HG02571 (cell line): Measurements from ENCODE around the gene MRPL24.
A peak's percentile ranks its signal among the peaks of the same experiment; 100 is the strongest.
"Not testable (repeated sequence)": the region's sequence is repeated elsewhere in the genome, so short reads cannot be mapped to it uniquely, and the experiment has no call there.

Source experiments
- ATAC-seq: cut with Tn5 transposase; IDR thresholded peaks from one replicate; pipeline ENCODE4 v1.9.1; 2021; ENCODE audit warnings: mild to moderate bottlenecking, moderate library complexity; ENCODE audit not compliant: unreplicated experiment

MRPL24 gene

DNA sequence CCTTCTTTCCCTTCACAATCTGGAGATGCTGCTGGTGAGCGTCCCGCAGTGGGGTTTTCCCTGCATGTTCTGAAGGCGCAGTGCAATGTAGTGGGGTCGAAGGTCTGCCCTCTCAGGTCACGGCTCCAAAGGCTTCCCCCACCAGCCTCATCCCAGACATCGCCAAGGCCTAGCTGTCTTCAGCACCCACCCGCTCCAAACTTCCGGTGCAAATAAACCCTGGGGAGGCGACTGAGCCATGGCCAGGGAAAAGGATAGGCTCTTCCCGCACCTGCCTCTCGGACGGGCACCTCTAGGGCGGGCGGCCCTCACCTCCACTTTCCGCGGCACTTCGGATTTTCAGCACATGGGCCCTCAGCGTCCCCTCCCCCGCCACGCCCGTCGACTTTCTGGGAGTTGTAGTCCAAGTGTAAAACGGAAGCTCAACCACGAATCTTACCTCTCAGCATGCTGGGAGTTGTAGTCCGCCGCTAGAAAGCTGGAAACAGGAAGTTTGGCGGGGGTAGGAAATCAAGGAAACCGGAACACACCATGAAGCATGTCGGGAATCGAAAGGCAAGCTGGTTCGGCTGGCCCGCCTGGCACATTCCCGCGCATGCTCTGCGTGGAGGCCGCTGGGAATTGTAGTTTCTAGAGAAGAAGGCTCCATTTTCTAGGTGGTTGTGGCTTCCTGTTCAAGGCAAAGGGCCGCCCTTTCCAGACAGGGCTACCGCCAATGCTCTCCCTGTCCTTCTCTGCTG is at the start of gene MRPL24:
Gene MRPL24, minus strand, starts transcription at position 348 of the 740 bp plus-strand sequence. CDS start 2,384 bp downstream, outside the sequence.
- peak; percentile 84 for ATAC-seq

DNA sequence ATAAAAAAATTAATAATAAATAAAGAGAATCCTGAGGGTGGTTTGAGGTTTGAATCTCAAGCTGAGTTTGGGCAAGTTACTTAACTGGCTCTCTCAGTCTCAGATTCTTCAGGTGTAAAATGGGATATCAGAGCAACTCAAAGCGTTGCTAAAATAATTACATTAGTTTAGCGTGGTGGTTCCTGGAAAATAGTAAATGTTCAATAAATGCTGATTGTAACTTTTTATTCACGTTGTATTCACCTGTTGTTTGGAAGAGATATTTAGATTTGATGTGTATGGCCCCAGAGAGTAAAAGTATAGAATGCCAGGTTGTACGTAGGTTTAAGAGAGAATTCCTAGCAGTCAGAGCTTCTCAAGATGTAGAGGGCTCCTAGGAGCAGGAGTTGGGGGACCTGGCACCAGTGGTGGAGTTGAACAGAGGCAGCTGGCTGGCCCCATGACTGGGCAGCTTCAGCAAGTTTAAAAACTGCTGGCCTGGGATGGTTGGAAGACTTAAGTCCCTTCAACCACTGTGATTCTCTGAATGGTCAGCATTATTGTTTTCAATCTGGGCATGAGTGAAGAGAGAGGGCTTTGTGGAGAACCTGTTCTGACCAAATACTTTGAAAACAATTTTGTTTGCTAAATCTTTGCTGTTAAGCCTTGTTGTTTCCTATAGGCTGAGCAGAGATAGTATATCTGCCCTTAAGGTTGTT is 48.9 kb upstream of the MRPL24 start:
- ATAC-seq = no peak

DNA sequence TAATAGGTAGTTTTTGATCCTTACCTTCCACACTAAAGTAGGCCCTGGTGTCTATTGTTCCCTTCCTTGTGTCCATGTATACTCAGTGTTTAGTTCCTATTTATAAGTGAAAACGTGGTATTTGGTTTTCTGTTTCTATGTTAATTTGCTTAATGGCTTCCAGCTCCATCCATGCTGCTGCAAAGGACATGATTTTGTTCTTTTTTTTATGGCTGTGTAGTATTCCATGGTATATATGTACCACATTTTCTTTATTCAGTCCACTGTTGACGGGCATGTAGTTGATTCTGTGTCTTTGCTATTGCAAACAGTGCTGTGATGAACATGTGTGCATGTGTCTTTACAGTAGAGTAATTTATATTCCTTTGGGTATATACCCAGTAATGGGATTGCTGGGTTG is 47.2 kb upstream of the MRPL24 start:
- ATAC-seq = no peak

DNA sequence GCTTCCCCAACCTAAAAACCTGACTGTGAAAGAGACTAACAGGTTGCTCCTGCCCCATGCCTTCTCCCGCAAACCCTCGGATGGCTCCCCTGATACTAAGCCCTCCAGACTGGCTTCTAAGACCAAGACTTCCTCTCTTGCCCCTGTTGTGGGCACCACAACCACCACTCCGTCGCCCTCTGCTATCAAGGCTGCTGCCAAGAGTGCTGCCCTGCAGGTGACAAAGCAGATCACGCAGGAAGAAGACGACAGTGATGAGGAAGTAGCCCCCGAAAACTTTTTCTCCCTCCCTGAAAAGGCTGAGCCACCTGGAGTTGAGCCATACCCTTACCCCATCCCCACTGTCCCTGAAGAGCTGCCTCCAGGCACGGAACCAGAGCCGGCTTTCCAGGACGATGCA is 45.8 kb upstream of the MRPL24 start:
- no peak for ATAC-seq

DNA sequence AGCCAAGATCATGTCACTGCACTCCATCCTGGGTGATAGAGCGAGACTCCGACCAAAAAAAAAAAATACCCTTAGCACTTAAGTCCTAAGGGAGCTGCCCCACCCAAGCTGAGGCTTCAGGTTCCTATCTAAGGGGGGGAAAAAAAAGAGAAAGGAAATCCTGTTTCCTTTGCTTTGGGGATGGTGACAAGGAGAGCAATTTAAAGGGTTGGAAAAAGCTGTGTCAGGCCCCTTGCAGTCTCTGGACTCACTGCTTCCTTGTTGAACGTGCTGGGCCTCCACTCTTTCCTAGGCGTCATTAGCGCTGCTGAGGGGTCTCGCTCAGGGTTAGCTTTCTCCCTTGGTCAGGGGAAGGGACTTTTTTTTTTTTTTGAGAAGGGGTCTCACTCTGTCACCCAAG is 44.6 kb upstream of the MRPL24 start:
- ATAC-seq = no peak

DNA sequence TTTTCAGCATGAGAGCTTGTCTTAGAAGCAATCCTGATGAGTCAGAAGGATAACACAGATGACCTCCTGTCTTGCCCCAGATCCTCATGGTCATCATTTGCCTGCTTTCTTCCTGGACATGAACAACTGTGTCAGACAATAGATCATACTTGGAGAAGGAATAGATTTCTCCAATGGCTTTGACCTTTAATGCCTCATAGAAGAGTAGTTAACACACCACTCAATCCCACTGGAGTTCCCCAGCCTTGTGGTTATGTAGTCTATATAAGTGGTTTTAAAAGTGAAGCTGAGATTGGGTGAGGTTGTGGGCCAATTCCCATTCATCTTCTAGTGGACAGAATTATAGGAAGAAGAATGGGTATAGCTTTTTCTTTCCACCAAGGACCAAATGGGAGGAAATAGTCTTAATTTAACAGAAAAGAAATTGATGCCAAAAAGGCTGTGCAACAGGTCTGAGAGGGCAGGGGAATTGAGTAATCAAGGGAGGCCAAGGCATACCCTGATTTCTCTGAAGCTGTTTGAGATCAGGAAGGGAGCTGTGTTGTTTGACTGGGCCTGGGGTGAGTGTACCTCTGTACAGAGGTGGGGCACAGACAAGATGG is 40.8 kb upstream of the MRPL24 start:
- no peak for ATAC-seq

DNA sequence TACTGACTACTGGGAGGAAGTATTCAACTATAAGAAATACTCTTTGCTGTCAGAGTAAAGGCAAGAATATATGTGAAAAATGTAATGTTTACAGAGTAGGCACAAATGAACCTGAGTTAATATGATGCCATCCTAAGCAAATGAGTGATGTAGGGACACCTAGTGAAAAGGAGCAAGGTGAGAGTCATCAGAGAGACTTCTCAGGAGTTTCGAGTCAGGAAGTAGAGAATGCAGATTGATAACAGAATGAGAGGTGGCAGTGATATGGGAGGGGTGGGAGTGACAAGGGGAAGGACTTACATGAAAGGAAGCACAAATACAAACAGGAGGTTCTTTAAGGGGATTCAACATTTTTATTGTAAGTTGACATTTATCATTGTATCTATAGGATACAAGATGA is 36.7 kb upstream of the MRPL24 start:
- ATAC-seq = no peak

DNA sequence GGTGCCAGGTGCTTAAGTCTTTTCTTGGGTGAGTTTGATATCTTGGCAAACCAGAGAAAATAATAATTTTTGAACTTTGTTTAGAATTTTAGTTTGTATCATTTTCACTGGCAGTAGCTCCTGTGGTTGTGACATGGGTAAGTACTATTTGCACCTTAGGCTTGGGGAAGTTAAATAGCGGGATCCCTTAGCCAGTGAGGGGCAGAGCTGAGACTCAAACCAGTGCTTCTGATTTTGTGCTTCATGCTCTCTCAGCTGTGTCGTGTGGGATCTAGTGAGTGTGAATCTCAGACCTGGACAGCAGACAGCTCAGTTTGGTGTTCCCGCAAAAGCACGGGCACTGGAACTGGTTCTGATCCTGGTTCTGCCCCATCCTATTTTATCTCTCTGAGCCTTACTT is 36.1 kb upstream of the MRPL24 start:
- ATAC-seq = no peak

DNA sequence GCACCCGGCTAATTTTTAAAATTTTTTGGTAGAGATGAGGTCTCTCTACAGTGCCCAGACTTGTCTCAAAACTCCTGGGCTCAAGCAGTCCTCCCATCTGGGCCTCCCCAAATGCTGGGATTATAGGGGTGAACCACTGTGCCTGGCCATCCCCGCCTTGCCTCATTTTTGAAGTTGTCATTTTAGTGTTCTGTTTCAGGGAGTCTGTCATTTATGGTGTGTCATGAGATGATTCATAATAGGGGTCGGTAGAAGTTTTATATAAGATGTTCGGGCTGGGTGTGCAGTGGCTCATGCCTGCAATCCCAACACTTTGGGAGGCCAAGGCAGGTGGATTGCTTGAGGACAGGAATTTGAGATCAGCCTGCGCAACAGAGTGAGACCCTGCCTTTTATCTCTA is 34.9 kb upstream of the MRPL24 start:
- ATAC-seq = no peak

DNA sequence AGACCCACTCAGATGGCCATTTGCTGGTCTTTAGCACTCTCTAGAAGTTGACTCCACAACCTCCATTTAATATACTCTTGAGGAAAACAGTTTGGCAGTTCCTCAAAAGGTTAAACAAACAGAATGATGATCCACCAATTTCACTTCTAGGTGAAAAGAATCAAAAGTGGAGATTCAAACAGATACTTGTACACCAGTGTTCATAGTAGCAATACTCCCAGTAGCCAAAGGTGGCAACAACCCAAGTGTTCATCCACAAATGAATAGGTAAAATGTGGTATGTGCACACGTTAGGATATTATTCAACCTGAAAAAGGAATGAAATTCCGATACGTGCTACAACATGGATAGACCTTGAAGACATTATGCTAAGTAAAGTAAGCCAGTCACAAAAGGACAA is 32.7 kb upstream of the MRPL24 start:
- ATAC-seq = no peak

DNA sequence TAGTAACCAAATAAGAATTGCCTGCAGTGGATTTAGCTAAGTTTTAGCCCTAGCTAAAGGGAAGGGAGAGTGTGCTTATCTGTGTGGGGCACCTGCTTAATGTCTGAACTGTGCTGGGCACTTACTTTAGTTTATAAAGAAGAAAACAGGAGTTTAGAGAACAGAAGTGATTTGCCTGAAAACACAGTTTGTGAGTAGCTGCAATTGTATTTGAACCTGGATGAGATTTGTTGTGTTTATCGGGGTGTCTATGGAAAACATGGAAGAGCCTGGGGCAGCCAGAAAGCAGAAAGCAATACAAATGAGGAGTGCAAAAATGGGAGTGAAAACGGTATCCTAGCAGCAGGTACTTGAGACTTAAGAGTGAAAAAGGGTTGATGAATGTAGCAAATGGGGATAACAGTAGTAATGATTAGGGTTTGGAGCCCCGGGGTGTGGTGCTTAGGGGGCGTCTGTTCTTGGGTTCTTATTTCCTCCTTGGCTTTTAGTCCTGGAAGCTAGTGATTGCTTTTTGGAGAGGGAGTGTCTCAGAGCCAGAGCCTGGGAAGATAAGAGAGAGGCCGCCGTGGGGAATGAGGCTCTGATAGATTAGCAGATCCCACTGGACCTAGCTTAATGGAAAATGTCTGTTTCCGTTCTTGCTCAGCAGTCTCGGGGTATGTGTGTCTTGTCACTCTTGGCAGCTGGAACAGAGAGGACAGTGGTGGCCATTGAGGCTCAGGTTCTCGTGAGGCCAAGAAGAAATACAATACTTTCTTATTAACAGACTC is 32.0 kb upstream of the MRPL24 start:
- ATAC-seq = no peak

DNA sequence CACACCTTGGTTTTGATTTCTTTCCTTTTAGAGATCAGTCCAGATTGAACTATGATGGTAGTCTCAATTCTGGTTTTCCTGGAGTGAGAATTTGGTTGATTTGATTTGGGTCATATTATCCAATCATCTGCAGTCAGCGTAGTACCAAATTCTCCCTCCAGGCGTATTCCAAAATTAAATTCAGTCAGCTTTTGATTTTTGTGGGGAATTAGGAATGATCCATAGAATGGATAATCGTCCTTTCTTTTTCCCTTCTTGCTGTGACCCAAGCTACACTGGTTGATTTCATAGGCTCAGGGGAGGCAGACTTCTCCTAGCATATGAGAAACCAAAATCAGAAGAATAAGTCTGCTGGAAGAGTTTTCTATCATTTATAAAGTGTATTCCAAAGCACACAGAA is 31.3 kb upstream of the MRPL24 start:
- no peak for ATAC-seq

DNA sequence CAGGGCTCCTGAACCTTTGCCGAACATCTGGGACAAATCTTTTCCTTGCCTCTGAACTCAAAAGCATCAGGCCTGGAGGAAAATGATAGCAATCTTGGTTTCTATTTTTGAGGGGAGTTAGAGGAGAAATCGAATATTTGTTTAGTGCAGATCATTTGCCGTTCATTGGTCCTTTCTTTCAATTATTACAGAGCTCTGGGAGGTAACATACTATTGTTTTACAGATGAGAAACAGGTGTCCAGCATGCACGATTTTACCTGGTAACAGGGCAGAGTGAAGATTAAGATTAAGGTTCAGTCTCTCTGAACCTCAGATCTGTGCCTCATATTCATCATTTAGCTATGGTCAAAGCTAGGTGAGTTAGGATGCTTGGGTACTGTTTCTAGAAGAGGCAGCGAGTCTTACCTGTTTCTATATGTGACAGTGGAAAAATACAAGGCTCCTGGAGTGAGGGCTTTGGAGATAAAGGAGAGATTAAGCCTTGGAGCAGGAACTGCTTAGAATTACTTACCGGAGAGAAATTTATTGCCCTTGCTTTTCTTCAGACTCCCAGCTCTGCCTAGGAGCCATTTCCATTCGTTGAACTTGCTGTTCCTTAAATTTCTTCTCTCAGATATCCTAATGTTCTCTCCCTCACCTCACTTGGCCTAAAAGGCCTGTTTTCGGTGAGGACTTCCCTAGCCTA is 27.9 kb upstream of the MRPL24 start:
- no peak for ATAC-seq

DNA sequence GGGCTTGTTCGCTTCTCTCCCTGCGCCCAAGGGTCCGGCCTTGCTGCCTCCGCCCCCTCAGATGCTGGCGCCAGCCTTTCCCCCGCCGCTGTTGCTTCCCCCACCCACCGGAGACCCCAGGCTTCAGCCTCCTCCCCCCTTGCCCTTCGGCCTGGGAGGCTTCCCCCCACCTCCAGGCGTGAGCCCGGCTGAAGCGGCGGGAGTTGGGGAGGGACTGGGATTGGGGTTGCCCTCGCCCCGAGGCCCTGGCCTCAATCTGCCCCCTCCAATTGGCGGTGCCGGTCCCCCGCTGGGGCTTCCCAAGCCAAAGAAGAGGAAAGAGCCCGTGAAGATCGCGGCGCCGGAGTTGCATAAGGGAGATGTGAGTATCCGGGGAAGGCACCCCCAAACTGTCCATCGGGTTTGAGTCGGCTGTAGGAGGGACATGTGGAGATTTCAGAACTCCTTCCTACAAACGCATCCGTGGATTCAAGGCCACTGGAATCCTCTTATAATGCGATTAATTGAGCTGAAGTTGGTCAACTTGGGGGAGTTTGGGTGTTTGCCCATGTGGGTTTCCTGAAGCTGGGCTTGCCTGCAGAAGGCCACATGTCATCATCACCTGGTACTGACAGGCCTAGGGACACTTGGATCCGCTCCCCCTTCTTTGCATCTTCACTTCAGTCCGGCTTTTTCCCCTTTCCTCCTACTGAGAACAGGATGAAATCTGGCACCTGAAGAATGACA is 27.2 kb upstream of the MRPL24 start:
- peak; percentile 15 for ATAC-seq

DNA sequence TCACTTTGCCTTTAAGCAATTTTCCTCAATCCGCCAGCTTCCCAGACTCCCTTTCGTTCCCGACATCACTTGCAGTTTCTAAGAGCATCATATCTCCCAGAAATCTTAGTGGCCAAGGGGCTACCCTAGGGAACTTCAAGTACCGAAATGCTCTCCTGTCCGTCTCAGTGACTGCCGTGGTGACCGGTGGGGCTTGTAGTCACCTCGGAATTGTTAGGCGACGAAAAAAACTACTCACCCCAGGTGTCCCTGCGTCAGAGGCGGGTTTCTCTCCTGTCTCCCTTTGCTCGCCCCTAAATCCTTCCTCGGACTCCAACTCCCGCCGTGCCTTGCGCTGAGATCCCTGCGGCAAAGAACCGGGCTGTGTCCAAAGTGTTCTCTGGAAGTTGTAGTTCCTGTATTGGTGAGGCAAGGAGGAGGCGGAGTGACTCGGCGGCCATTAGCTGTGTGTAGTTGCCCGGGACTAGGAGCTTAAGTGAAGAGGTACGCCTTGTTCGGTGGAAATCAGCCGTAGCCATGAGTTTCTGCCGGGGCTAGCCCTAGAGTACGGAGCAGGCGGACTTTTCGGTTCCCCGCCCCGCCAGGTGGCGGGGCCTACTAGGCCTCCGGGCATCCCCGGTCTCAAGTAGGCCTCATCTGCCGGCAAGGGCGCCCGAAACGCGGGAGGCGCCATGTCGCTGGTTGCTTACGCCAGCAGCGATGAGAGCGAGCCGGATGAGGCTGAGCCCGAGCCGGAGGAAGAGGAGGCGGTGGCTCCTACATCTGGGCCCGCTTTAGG is 26.4 kb upstream of the MRPL24 start, which contains the start of gene PRCC:
Gene PRCC, plus strand, starts transcription at position 435 of the 778 bp plus-strand sequence. Its CDS starts 237 bp downstream, at position 672.
- peak; percentile 93 for ATAC-seq

DNA sequence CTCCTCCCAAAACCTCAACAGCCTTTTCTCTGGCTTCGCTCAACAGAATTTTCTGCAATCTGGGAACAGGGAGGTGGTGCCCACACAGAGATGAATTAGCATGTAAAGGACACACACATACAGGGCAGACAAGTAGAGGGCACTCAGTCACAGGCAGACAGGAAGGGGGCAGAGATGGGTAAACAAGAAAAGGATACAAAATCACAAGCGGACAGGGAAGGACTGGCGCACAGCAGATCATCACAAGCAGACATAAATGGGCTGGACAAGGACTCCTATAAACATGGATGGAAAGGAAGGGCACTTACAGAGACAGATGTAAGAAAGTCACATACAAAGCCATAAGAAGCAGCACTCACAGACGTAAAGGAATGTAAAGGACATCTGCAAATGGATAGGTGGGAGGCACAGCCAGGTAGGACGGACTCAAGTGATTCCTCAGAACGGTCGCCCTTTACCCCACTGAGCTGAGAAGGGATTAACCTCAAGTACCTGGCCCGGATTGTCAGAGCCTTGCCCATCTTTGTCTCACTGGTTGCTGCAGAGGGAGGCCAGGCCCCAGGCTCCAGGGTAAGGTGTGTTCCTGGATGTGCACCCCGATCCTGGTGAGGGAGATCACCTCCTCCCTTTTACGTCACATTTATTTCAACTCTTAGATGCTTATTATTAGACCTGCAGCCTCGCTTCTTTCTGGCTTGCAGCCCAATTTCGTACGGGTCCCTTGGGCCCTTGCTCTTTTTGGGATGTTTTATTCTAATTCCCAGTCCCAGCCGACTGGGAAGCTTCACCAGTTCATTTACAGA is 25.6 kb upstream of the MRPL24 start:
- peak; percentile 5 for ATAC-seq

DNA sequence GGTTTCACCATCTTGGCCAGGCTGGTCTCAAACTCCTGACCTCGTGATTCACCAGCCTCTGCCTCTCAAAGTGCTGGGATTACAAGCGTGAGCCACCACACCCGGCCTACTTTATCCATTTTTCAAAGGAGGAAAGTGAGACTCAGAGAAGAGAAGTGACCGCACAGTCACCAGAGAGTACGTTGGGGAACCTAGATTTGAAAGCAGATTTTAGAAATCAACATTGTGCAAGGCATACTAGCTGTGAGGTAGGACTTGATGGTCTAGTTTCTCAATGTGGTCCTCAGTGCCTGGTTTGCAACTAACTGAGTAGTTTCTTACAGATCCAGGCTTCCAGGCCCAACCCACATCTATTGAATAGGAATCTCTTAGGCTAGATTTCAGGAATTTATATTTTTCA is 24.8 kb upstream of the MRPL24 start:
- no peak for ATAC-seq

DNA sequence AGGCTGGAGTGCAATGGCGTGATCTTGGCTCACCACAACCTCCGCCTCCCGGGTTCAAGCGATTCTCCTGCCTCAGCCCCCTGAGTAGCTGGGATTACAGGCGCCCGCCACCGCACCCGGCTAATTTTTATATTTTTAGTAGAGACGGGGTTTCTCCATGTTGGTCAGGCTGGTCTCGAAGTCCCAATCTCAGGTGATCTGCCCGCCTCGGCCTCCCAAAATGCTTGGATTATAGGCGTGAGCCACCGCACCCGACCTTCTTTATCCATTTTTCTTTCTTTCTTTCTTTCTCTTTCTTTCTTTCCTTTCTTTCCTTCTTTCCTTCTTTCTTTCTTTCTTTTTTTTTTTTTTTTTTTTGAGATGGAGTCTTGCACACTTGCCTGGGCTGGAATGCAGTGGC is 24.2 kb upstream of the MRPL24 start:
- ATAC-seq = not testable (repeated sequence)

DNA sequence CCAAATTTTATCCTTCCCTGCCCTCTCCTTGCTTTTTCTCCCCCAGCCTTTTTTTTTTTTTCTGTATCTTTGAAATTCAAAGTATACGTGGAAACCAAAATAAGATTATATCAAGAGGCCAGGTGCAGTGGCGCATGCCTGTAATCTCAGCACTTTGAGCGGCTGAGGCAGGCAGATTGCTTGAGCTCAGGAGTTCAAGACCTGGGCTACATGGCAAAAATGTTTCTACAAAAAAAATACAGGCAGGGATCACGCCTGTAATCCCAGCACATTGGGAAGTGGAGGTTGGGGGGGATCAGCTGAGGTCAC is 19.9 kb upstream of the MRPL24 start:
- ATAC-seq = no peak
